HL-60/S4 treated with retinoic acid at 250 ng/mL for 4 days and 3 days (cell line): ENCODE data around the gene C20orf204.

Source experiments
- in situ Hi-C: fragments of 300-500 bp; cut with MboI; formaldehyde crosslinking; loops from 2 replicates; pipeline ENCODE4 v1.7.0; 2022; ENCODE audit warnings: low sequenced_read_pairs

C20orf204 gene

DNA sequence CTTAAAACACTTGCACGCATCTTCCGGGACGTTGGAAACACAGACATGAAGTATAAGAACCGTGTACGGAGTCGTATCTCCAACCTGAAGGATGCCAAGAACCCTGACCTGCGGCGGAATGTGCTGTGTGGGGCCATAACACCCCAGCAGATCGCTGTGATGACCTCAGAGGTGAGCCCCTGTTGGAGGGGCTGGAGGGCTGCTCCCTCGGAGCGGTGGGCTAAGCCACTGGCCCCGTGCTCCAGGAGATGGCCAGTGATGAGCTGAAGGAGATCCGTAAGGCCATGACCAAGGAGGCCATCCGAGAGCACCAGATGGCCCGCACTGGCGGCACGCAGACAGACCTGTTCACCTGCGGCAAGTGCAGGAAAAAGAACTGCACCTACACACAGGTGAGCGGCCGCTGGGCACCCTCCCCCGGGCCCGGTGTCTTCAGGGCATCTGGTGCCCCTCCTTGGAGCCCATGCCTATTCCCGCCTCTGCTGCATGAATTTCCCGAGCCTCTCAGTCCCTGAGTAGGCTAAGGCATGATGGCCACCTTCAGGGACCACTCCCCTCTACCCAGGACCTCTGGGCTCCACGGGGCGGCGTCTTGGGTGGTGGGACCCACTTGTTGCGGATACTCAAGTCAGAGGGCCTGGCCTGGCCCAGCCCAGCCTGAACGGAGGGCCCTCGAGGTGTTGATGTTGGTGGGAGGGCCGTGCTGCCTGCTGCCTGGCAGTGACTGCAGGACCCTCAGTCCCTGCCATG is 34.4 kb downstream of the C20orf204 start:
- in situ Hi-C loops = no loop called here

DNA sequence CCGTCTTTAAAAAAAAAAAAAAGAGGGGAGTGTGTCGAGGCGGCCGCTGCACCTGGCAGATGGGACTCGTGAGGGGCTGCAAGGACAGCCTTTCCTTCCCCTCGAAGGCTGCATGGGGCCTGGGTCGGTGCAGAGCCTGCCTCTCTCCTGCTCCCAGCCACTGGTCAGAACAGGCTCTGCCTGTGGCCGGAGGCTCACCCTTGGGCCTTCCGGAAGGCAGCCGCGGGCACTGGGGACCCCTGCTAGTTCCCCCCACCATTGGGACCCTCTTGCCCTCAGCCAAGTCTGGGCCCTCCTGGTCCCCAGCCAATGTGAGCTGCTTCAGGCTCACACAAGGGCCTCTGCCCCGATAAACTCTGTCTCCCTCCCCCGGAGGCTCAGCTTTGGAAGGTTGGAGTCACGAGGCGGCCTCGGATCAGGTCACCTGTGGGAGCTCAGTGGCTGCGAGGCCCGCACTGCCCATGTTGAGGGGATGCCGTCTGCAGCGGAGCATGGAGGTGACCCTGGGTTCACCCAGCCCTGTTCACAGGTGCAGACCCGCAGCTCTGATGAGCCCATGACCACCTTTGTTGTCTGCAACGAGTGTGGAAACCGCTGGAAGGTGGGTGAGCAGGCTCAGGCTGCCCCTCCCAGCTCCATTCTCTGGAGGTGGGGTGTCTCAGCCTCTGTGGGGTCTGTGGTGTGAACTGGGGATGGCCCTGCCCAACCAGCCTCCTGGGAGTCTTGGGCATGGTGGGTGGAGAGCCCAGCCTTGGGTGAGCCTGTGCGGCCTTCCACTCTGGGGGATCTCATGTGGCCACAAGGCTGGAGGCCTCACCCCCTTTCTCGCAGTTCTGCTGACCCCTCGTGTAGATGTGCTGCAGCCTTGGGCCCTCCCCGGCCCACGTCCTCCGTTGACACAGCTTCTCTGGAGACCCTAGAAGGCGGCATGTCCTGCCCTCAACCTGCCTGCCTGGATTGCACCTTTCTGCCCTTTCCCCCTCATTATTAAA is 35.7 kb downstream of the C20orf204 start:
- in situ Hi-C loops = no loop called here

DNA sequence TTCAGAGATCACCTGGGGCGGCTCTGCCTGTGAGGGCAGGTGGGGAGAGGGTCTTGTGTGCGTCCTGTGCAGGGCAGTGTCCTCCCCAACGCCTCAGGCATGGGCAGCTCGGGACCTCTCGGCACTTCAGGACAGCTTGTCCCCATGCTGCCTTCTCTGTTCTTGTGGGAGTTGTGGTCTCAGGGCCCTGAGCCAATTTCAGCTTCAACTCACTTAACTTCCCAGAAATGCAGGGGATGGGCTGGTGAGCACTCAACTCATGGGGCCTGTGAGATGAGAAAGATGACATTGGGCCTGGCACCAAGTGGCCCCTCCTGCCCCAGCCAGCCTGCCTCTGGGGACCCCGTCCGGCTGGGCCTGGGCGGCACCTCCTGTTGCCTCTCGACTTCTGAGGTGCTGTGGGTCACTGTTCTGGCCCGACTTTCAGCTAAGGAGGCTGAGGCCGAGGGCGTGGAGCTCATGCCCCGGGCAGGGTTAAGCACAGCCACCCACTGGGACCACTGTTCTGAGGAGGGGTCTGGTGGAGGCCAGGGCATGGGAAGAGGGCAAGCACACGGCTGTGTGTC is 36.6 kb downstream of the C20orf204 start:
- in situ Hi-C loops = no loop called here

DNA sequence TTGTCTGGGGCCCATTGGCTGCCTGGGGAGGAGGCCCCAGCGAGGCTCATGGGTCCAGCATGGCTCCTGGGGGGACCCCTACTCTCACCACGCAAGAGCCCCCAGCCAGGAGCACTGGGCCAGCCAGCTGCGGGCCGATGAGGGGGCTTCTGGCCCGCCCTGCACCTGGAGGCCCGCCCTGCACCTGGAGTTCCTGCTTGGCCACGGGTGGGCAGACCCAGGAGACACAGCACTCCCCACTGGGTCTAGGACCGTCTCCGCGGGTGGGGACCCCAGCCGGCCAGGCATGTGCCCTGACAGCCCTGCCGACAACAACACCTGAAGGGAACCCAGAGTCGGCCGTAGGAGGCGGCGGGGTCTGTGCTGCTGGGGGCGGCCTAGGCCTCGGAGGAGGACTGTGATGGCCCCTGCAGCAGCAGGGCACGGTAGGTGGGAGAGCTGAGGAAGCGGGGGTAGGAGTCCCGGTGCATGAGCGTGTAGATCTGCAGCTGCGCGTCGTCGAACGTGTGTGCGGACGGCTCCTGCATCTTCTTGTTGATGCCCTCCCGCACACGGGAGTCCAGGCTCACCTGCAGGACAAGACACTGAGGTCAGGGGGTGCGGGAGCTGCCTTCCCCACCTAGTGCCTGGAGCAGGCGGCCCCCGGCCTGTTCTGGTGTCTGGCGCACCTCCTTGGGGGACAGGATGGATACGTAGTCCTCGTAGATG is 37.6 kb downstream of the C20orf204 start:
- in situ Hi-C loops = no loop called here

DNA sequence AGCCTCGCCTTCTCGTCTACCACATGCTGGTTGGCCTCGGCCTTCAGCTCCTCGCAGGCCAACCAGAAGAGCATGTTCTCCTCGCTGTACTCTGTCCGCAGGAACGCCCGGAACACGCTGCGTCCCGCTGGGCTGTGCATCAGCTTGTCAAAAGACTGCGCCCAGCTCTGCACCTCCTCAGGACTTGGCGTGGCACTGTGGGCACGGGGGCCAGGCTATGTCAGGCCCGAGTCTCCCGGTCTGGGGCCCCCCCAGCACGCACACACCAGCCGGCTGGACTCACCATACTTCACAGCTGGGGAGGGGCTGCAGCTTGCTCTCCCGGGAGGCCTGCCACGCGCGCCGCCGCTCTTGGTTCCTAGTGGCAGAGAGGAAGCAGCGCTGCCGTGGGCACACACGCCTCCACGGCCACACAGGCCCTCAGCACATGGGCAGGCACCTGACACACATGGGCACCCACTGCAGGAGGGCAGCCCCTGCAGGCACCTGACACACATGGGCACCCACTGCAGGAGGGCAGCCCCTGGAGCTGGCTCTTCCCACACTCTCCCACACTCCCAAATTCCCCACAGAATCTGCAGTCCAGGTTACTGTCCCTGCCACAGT is 38.3 kb downstream of the C20orf204 start:
- in situ Hi-C loops = no loop called here

DNA sequence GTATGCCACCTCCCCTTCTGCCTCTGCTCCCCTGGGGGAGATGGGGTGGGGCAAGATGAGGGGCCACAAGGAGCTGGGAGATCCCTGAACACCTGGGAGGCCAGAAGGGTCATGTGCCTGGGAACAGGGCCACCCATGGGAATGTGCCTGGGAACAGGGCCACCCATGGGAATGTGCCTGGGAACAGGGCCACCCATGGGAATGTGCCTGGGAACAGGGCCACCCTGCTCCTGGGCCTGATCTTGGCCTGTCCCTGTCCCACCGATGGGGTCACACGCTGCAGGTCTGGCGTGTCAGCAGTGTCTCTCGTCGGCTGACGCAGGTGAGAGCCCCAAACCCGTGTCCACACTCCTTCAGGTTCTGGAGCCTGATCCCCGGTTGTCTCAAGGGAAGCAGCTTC is 39.0 kb downstream of the C20orf204 start:
- in situ Hi-C loops = no loop called here

DNA sequence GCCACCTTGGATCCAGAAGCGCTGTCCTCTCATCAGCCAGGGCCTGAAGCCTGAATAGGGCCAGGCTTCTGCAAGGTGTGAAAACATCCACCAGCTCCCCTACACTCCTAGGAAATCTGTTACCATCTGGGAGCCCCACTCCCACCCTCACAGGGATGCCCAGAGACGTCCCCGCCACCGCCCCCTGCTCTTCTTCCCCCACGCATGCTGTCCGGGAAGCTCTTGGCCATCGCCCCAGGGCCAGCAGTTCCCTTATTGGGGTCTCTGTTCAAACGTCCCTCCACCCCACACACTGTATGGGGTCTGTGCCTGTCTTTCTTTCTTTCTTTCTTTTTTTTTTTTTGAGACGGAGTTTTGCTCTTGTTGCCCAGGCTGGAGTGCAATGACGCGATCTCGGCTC is 39.6 kb downstream of the C20orf204 start:
- in situ Hi-C loops = no loop called here

DNA sequence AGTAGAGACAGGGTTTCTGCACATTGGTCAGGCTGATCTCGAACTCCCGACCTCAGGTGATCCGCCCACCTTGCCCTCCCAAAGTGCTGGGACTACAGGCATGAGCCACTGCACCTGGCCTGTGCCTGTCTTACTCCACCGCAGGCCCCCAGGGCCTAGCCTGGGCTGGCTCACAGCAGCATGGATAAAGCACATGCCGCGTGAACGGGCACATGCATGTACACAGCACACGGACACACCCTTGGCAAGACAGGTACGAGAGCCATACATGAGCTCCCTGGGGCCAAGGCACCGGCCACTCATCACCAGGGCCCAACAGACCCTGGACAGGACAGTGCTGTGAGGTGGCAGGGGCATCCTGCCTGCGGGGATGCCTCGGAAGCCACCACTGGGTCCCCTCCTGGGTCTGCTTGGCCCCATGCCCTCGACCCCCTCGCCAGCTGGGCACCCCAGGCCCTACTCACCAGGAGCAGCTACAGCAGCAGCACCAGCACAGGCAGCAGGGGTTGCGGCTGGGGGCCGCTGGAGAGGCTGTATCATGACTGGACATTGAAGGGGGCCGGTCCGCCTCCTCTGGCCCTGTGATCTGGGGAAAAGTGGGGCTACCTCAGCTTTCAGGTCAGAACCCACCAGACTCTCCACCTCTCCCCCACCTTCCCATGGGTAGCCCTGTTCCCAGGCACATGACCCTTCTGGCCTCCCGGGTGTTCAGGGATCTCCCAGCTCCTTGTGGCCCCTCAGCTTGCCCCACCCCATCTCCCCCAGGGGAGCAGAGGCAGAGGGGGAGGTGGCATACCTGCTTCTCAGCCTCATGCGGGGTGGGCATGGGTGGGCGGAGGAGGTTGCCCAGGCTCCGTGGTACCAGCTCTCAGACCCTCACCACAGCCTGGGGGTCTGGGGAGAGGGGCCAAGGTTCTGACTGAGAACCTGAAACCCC is 40.3 kb downstream of the C20orf204 start:
- in situ Hi-C loops = no loop called here

DNA sequence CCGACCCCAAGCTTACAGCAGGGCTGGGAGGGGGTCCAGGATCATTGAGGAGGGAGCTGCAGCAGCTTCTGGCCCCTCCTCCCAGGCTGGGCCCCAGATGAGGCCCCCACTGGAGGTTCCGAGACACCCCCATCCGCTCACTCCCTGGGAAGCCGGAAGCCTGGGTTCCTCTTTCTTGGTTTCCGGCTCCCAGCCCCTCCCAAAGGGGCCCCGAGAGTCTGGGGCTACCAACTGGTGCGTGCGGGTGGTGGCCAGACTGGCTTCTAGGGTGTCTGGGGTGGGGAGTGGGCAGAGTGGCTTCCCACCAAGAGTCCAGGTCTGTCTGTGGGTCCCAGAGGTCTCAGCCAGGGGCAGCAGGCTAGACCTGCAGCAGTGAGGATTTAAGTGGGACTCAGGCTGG is 41.1 kb downstream of the C20orf204 start:
- in situ Hi-C loops = no loop called here

DNA sequence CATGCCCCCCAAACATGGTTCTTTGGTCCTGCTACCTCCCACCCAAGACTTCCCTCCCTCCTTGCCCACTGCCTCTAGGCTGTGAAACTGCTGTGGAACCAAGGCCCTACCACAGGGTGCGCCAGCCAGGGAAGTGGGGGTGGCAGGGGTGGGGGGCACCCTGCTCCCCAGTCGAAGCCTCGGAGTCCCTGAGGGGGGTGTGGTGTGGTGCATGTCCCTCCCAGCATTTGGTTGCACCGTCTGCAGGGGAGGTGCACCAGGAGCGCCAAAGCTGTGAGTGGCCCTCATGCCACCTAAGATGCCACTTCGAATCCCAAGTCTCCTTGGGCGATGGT is 41.5 kb downstream of the C20orf204 start:
- in situ Hi-C loops = no loop called here

DNA sequence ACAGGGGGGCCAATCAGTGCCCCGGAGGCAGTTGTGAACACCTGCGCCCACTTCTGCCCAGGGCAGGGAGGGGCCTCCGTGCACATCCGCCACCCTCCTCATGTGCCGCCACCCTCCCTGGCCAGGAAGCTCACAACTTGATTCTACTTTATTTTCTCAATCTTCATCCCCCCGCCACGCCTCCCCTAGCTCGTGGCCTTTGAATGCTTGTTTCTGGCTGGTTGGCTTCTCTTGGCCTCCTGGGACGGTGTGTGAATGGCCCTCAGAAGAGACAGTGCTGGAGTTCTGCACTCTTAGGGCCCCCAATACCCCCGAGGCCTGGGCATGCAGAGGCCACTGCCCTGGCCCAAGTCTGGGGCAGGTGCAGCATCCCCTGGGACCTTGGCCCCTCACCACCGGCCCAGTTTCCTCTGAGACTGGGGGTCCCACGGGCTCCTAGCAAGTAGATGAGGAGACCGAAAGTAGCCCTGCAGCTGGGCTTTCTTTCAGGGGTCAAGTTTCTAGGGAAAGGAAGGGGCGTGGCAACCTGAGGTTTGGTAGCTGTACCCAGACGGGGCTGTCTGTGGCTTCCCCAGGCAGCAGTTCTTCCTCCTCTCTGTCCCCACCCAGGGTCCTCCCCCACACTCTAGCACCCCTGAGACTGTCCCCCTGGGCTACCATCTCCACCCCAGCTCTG is 42.0 kb downstream of the C20orf204 start:
- in situ Hi-C loops = no loop called here

DNA sequence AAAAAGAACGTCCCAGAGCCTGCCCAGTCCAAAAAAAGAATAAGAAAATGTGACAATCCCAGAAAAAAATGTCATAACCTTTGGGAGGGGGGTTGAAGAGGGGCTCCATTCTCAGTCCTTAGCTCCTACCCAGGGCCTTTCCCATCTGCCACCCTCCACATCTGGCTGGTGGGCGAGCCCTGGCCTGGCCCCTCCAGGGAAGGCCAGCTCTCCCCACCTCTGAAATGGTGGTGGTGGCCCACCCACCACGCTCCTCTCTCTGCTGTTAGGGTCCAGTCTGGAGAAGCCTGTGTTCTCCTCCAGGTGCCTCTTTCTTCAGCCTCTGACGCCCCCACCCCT is 42.9 kb downstream of the C20orf204 start:
- in situ Hi-C loops = no loop called here

DNA sequence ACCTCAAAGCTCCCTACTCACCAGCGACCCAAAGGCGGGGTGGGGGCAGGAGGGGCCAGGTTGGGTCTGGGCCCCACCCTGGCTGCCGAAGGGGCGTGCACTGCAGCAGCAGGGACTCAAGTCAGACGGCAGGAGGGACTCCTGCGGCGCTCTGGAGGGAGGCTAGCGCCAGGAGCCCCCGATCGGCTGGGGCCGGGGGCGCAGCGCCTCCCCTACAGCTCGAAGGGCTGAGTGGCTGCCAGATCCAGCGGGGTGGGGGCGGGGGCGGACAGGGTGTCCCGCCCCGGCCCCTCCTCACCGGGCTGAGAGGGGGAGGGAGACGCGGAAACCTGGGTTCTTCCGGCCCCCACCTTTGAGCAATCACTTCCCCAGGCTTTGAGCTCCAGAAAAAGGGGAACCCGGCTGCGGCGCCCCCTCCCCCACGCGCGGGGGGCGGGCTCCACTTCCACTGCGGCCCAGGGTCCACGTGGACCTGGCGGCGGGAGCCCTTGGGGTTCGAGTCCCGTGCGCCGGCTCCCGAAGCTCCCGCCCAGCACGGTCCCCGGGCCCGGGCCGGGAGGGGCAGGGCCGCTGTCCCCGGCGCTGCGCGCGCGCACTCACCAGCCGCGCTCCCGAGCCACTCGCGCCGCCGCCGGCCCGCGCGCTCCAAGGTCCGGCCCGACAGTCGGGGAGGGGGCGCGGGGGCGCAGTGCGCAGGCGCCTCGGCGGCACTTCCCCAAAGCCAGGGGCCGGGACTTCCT is 43.5 kb downstream of the C20orf204 start, which contains the start of gene RGS19:
TSS of gene RGS19 (minus strand) at position 246 of the 740 bp plus-strand sequence. CDS start 2,632 bp downstream, outside the sequence.
- in situ Hi-C loops = no loop called here

DNA sequence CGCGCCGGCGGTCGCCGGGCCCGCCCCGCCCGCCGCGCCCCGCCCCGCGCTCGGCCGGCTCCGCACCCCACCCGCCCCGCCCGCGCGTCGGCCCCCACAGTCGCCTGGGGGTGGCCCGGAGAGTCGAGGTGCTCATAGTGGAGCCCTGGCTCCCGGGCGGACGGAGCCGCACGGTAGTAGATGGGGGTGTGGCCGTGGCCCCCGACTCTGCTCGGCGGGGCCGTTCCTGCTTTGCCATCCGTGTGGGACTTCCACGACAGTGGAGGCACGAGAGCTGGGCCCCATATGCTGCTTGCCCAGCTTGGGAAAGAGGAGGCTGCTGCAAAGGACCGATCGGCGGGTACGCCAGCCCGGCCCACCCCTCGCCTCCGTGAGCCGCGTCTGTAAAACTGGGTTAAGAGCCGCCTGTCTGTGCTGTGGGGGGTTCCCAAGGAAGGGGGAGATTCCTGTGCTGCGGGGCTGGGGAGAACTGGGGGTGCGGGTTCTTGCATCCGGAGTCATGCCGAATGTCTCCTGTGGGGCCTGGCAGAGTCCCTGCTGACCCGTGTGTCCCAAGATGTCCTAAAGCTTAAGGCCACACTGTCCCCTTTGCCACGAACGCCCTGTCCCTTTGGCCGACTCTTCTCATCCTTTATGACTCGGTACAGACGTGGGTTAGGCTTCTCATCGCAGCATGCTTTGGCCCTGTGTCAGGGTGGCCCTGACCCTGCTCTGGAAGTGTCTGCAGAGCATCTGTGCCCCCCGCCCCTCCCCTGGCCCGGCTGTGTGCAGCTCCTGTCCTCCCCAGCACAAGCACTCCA is 44.2 kb downstream of the C20orf204 start, which contains the start of gene OPRL1:
TSS of gene OPRL1 (plus strand) at position 70 of the 800 bp plus-strand sequence. CDS start 12,639 bp downstream, outside the sequence.
- in situ Hi-C loops = no loop called here

DNA sequence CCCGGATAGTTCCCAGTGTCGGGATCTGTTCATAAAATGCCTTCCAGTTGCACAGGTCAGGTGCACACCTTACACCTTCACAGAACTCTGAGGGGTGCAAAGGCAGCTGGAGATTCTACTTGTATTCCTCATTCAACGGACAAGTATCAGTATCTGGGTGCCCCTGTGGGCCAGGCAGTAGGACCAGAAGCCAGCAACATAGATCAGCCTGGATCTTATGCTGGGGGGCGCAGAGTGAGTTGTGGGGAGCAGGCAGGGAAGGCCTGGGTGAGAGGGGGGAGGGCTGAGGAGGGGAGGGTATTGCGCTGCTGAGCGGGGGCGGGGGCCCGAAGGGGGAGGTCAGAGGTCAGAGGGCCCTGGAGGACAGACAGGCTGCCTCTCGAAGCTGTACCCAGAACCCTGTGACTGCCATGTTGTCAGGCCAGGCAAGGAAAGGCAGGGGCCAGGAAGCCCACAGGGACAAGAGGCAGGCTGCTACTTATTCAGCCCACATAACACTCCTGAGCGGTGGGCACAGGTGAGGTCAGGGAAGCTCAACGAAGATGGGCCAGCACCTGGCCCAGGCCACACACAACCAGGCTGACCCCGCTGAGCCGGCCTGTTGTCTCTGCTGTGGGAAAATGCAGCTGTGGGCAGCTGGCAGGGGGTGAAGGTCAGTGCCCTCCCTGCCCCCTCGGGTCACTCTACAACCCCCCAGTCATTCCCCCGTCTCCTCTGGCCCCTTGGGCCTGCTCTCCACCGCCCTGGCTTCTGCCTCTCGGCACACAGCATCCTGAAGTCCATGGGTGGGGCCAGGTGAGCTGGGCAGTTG is 45.0 kb downstream of the C20orf204 start:
- in situ Hi-C loops = no loop called here

DNA sequence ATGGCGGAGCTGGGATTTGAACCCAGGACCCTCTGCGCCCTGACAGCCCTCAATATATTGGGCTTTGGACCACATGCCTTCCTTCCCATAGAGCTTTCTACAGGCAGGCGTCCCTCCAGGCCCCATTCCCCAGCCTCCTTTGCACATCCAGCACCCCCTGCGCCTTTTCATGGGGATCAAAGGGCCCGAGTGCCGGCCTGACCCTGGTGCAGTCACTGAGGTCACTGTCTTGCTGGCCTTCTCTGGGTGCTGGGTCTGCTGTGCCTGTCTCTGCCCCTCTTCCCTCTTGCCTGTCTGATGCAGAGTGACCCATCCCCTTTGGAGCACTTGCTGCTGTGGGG is 45.6 kb downstream of the C20orf204 start:
- in situ Hi-C loops = no loop called here
